ENCODE measurements around the gene ZNF550.
"Not testable (repeated sequence)": the region's sequence is repeated elsewhere in the genome, so short reads cannot be mapped to it uniquely, and the experiment has no call there.

ZNF550 gene

DNA sequence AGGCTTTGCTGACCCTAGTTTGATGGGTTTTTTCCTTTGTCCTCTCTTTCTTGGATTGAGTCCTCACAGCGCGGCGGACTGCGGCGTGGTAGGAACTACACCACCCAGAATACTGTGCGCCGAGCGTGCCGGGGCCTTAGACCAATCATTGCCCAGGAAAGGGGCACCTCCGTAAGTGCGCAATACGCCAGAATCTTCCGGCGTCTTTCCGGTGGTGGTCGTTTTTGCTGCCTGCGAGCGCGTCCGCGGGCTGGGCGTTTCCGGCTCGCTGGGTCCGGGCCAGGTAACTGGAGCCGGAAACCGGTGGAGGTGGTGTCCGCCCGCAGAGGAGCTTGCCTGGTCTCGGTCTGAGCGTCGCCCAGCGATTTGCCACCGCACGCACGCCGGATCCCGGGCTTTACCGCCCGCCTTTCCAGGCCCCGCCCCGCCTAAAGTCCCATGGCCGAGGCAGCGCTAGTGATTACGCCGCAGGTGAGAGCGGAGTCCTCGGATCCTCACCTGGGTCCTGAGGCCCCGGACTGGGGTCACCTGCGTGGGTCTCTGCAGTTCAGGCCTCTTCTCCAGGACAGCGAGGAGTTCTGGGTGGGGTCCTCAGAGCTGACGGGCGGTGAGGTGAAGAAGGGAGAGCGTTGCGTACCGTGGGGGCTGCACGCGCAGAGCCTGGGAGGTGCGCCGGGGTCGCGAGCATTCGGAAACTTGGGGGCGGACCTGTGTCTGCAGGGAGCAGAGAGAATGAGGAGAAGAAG is 32.4 kb downstream of the ZNF550 start, which contains the start of gene ZNF549:
TSS of gene ZNF549 (plus strand) at position 221 of the 746 bp plus-strand sequence. CDS start at position 439, 218 bp downstream.
- peak; percentile 96 for FAIRE-seq

- FAIRE-seq, result not testable (repeated sequence)
Observed at GRCh38 chr19:57518021-57518420, 41.6 kb downstream of the ZNF550 start.

GRCh38 chr19:57515255-57515654 is 44.4 kb downstream of the ZNF550 start:
- no peak for FAIRE-seq

DNA sequence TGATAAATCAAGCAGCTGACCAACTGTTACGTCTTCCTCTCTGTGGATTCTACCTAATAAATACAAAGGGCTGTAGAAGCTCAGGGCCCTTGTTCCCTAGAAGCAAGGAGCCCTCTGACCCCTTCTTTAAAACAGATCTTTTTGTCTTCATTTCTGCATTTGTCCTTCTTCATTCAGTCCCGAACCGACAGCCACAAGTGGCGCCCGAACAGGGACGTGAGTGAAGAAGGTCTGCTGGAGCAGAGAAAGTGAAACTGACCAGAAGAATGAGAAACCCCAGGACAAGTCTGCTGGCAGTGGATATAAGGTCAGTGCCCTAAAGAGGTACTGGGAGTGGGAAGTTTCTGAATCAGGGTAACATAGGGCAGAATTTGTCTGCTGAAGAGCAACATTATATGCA is 46.8 kb downstream of the ZNF550 start:
- FAIRE-seq, result no peak

GRCh38 chr19:57511484-57511883 is 48.2 kb downstream of the ZNF550 start:
- no peak for FAIRE-seq

GRCh38 chr19:57506163-57506562 is 53.5 kb downstream of the ZNF550 start:
- FAIRE-seq, result no peak

GRCh38 chr19:57500400-57500799 is 59.3 kb downstream of the ZNF550 start:
- not testable (repeated sequence) for FAIRE-seq

DNA sequence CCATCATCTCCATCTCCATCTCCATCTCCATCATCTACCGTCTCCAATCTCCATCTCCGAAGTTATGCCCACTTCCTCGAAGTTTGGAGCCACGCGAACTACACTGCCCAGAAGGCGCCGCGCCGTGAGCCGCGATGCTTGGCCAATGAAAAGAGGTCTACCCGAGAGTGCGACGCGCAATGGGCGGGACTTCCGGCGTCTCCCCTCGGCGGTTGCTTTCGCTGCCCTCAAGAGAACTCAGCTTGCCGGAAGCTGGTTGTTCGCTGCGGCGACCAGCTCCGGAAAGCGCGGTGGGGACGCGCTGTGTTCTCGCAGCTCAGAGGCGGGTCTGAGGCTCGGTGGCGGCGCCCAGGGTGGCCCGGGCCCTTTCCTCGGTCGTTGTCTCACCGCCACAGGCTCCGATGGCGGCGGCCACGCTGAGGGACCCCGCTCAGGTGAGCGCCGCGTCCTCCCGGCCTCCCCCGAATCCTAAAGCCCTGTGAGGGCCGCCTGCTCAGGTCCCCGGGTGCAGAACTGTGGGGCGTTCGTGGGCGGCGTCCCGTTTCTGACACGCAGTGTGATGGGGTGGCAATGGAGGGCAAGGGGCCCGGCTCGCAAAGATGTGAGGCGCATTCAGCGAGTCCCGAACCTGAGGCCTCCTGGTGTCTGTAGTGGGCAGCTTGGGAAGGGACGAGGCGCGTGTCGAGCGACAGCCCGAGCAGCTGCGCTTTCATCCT is 59.8 kb downstream of the ZNF550 start, which contains the start of gene ZNF773:
TSS of gene ZNF773 (plus strand) at position 259 of the 716 bp plus-strand sequence. CDS start at position 402, 143 bp downstream.
- peak; percentile 73 for FAIRE-seq

DNA sequence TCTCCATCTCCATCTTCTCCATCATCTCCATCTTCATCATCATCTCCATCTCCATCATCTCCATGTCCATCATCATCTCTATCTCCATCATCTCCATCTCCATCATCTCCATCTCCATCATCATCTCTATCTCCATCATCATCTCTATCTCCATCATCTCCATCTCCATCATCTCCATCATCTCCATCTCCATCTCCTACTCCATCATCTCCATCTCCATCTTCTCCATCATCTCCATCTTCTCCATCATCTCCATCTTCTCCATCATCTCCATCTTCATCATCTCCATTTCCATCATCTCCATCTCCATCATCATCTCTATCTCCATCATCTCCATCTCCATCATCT is 60.4 kb downstream of the ZNF550 start:
- FAIRE-seq, result not testable (repeated sequence)

DNA sequence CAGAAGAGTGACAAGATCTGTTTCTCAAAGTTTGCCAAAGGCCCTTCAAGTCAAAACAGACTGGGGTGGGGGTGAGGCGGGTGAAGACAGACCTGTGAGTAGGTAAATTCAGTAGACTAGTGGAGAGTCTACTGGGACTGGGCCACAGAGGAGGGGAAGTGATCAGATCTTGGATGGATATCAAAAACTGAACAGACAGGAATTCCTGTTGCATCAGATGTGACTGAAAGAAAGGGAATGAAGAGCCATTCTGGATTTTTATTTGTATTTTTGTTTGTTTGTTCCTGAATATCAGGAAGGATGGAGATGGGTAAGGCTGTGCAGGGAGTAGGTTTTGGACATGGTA is 71.4 kb downstream of the ZNF550 start:
- not testable (repeated sequence) for FAIRE-seq

DNA sequence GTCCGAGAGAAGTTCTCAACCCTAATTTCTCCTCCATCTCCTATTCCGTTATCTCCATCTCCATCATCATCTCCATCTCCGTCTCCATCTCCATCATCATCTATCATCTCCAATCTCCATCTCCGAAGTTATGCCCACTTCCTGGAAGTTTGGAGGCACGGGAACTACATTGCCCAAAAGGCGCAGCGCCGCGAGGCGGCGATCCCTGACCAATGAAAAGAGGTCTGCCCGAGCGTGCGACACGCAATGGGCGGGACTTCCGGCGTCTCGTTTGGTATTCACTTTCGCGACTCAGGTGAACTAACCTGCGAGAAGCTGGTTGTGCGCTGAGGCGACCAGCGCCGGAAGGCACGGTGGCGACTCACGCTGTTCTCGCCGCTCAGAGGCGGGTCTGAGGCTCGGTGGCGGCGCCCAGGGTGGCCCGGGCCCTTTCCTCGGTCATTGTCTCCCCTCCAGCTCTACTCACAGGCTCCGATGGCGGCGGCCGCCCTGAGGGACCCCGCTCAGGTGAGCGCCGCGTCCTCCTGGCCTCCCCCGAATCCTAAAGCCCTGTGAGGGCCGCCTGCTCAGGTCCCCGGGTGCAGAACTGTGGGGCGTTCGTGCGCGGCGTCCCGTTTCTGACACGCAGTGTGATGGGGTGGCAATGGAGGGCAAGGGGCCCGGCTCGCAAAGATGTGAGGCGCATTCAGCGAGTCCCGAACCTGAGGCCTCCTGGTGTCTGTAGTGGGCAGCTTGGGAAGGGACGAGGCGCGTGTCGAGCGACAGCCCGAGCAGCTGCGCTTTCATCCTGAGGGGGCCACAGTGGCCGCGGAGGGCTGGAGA is 72.0 kb downstream of the ZNF550 start, which contains the start of gene ZNF419:
TSS of gene ZNF419 (plus strand) at position 274 of the 822 bp plus-strand sequence. CDS start at position 475, 201 bp downstream.
- FAIRE-seq, result peak; percentile 91

Data from G401.6 (cell line).